PFSK-1 (cell line): ENCODE measurements around the gene SLC9A8.

Experiments
- FOXP2 ChIP-seq: optimal IDR thresholded peaks from 2 replicates; pipeline ENCODE3; 2011; ENCODE audit warnings: borderline replicate concordance, control low read depth, inconsistent platforms; ENCODE audit not compliant: insufficient read depth; ENCODE audit errors: extremely low read length, extremely low read depth
- POLR2AphosphoS5 ChIP-seq: IDR thresholded peaks from 2 replicates; pipeline ENCODE4 v1.6.1; 2012; ENCODE audit warnings: low read depth, mild to moderate bottlenecking, control low read depth, low read length, moderate library complexity
- REST ChIP-seq, 2 experiments: IDR thresholded peaks; 2 replicates each; pipeline versions ENCODE4 v1.6.1 to v1.8.0; 2011 to 2012; ENCODE audit warnings: low read depth in 2 of 2, low read length in 2 of 2, control low read depth in 1 of 2, inconsistent platforms in 1 of 2, mild to moderate bottlenecking in 1 of 2, moderate library complexity in 1 of 2; ENCODE audit not compliant: insufficient read depth in 1 of 2
- SIN3A ChIP-seq: IDR thresholded peaks from 2 replicates; pipeline ENCODE4 v1.6.1; 2012; ENCODE audit warnings: mild to moderate bottlenecking, low read length, moderate library complexity, borderline replicate concordance; ENCODE audit not compliant: insufficient read depth
- TAF1 ChIP-seq: IDR thresholded peaks from 2 replicates; pipeline ENCODE4 v1.6.1; 2012; ENCODE audit warnings: low read length, control low read depth, borderline replicate concordance; ENCODE audit not compliant: insufficient read depth

SLC9A8 gene

GRCh38 chr20:49899541-49900383 lies 87.1 kb downstream of the SLC9A8 start:
- TF ChIP-seq SIN3A = no peak
- TF ChIP-seq FOXP2 = no peak
- no peak for TF ChIP-seq TAF1
- TF ChIP-seq REST (IDR thresholded peaks at IDR 0.05; ENCODE audit: insufficient read depth in 1 of 2, low read depth in 2 of 2, low read length in 2 of 2) = no peak
- TF ChIP-seq POLR2AphosphoS5 = no peak

GRCh38 chr20:49901588-49901987 lies 89.0 kb downstream of the SLC9A8 start:
- TF ChIP-seq FOXP2 (no peak), TAF1 (no peak), SIN3A (no peak), REST (IDR thresholded peaks at IDR 0.05; ENCODE audit: insufficient read depth in 1 of 2, low read depth in 2 of 2, low read length in 2 of 2) (no peak), POLR2AphosphoS5 (no peak)

- TF ChIP-seq REST (IDR thresholded peaks at IDR 0.05; ENCODE audit: insufficient read depth in 1 of 2, low read depth in 2 of 2, low read length in 2 of 2) = no peak
- TF ChIP-seq SIN3A = no peak
- no peak for TF ChIP-seq POLR2AphosphoS5
These were observed 92.0 kb downstream of the SLC9A8 start for GRCh38 chr20:49904440-49905214.

GRCh38 chr20:49905415-49906091 lies 92.9 kb downstream of the SLC9A8 start:
- TF ChIP-seq SIN3A = no peak
- TF ChIP-seq REST (IDR thresholded peaks at IDR 0.05; ENCODE audit: insufficient read depth in 1 of 2, low read depth in 2 of 2, low read length in 2 of 2) = no peak
- no peak for TF ChIP-seq TAF1
- no peak for TF ChIP-seq POLR2AphosphoS5
- TF ChIP-seq FOXP2 = no peak
